Osteocyte (in vitro differentiated cells): Measurements from ENCODE around the gene LORICRIN. TPM values are rescaled to one million over a fixed set of nuclear protein-coding genes. Genes with fewer than 3 reads are reported as not detected.

Source experiments
- DNase-seq: peaks from one replicate; pipeline ENCODE4 v3.0.0; 2021; ENCODE audit warnings: mixed read lengths; ENCODE audit not compliant: unreplicated experiment; ENCODE audit errors: extremely low spot score
- H3K27ac Mint-ChIP-seq: one replicate; pipeline ENCODE4 v1.8.0; 2021; ENCODE audit warnings: mild to moderate bottlenecking, mixed read lengths; ENCODE audit not compliant: unreplicated experiment
- H3K27me3 Mint-ChIP-seq: one replicate; pipeline ENCODE4 v1.8.0; 2021; ENCODE audit warnings: mixed read lengths; ENCODE audit not compliant: unreplicated experiment
- H3K36me3 Mint-ChIP-seq: one replicate; pipeline ENCODE4 v1.8.0; 2021; ENCODE audit warnings: mixed read lengths; ENCODE audit not compliant: unreplicated experiment
- H3K4me1 Mint-ChIP-seq: one replicate; pipeline ENCODE4 v1.8.0; 2021; ENCODE audit warnings: mixed read lengths; ENCODE audit not compliant: unreplicated experiment
- H3K4me3 Mint-ChIP-seq: one replicate; pipeline ENCODE4 v1.8.0; 2021; ENCODE audit warnings: mild to moderate bottlenecking, moderate library complexity, mixed read lengths; ENCODE audit not compliant: unreplicated experiment
- H3K9me3 Mint-ChIP-seq: one replicate; pipeline ENCODE4 v1.8.0; 2021; ENCODE audit warnings: mixed read lengths; ENCODE audit not compliant: unreplicated experiment
- CTCF ChIP-seq: fragments of 200-600 bp; sonication (generic); IDR thresholded peaks from 2 replicates; pipeline ENCODE4 v1.5.0; 2021; ENCODE audit warnings: antibody characterized with exemption, mild to moderate bottlenecking, moderate library complexity
- total RNA-seq: library from RNA; stranded (reverse); gene quantifications from 2 replicates; pipeline ENCODE4 v1.2.1, GENCODE V29; 2021

The LORICRIN gene
- total RNA-seq, 1 donor from 2014 or later, result not detected

- TF ChIP-seq CTCF, result peak; percentile 31
- Mint-ChIP-seq H3K4me1 (no peaks in the 10 kb centered on the region), H3K27me3 (no peaks in the 10 kb centered on the region), H3K36me3 (no peaks in the 10 kb centered on the region), H3K4me3 (no peak overlapping the region), H3K27ac (no peak overlapping the region), H3K9me3 (no peaks in the 10 kb centered on the region)
- DNase-seq, result no peak
These were observed 29.3 kb downstream of the LORICRIN start for GRCh38 chr1:153288634-153289275.

DNA sequence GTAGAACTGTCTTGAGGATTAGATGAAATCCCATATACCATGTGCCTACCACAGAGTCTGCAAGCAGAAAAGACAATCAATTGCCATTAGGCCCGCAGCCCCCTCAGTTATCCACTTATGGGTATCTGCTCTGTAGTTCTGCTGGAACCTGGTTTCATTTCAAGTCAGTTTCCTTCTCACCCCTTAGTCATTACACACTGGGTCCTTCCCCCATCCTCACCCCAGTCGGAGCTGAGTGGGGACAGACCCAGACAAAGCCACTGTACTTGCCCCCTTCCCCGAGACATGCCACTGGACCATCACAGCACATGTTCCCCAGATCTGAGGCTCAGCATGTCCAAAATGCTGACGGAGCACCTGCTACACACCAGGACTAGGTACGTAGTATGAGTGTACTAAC, 32.0 kb downstream of the LORICRIN start:
- Mint-ChIP-seq H3K4me3 (no peak overlapping the region), H3K27ac (no peak overlapping the region), H3K4me1 (no peaks in the 10 kb centered on the region), H3K27me3 (no peaks in the 10 kb centered on the region), H3K9me3 (no peaks in the 10 kb centered on the region), H3K36me3 (no peaks in the 10 kb centered on the region)
- no peak for DNase-seq
- TF ChIP-seq CTCF, result no peak

DNA sequence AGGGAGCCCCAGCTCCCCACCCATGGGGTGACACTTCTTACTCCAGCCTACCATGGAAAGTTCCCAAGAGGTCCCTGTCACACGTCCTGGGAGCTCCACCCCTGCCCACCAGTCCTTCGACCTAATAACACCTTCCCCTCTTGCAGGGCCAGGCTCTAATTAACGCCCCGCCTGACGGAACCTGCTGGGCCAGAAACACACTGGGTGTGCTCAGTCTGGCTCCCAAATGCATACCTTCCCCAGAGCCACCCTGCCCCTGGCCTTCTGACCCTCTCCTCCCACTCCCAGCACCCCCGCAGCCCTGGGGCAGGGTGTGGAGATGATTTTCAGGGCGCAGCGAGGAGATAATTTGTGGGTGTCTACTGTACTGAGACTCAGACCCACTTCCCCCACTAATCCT, 32.7 kb downstream of the LORICRIN start:
- Mint-ChIP-seq H3K27me3 (no peaks in the 10 kb centered on the region), H3K36me3 (no peaks in the 10 kb centered on the region), H3K4me3 (no peak overlapping the region), H3K9me3 (no peaks in the 10 kb centered on the region), H3K4me1 (no peaks in the 10 kb centered on the region), H3K27ac (no peak overlapping the region)
- no peak for TF ChIP-seq CTCF
- no peak for DNase-seq

DNA sequence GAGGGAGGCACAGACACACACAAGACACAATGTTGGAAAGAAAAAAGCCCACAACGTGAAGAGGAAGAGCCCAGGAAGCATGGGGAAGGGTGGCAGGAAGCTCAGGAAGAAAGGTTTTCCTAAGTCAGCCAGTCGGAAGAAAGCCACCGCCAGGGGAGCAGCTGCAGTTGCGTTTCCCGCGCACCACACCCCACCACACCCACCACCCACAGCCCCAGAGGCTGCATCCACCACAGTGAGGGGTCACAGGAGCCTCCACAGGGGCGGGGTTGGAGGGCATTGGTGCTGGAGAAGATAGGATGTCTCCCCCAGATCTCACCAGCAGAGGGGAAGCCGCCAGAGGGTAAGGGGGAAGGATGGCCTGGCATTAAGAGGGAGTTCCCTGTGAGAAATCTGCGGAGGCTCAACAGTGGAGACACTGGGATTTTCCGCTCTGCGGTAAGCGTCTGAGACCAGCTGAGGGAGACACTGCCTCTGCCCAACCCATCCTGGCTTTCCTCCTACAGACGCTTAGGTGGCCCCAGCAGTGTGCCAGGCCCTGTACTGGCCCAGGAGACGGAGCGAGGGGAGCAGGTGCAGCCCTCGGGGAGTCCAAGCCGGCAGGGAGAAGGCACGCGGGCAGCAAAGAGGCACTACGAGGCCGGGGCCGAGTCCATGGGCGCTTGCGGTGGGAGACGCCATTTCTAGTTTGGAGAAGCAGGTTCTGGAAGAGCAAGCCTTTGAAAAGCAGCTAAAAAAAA, 33.4 kb downstream of the LORICRIN start:
- no peaks in the 10 kb centered on the region for H3K36me3 Mint-ChIP-seq
- H3K27ac Mint-ChIP-seq, result no peak overlapping the region
- no peaks in the 10 kb centered on the region for H3K27me3 Mint-ChIP-seq
- H3K9me3 Mint-ChIP-seq, result no peaks in the 10 kb centered on the region
- H3K4me3 Mint-ChIP-seq, result no peak overlapping the region
- no peak for TF ChIP-seq CTCF
- no peaks in the 10 kb centered on the region for H3K4me1 Mint-ChIP-seq
- no peak for DNase-seq

DNA sequence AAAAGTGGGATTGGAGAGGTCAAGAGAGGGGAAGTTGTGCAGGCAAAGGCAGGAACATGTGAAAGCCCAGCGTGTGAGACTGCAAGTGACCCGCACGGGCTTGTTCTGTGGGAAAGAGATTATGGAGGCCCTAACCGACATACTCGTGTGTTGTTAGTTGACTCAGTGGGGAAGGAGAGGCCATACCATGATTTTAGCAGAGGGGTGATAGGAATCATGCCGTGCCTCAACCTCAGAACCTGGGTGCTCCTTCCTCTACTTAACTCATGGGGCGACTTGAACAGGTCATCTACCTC, 33.9 kb downstream of the LORICRIN start:
- H3K4me3 Mint-ChIP-seq, result no peak overlapping the region
- no peaks in the 10 kb centered on the region for H3K4me1 Mint-ChIP-seq
- no peaks in the 10 kb centered on the region for H3K9me3 Mint-ChIP-seq
- no peaks in the 10 kb centered on the region for H3K27me3 Mint-ChIP-seq
- H3K36me3 Mint-ChIP-seq, result no peaks in the 10 kb centered on the region
- DNase-seq, result no peak
- no peak overlapping the region for H3K27ac Mint-ChIP-seq
- TF ChIP-seq CTCF, result no peak
